Hepatocyte (in vitro differentiated cells): Measurements from ENCODE around the gene CCDC126. TPM values are rescaled to one million over a fixed set of nuclear protein-coding genes. Genes with fewer than 3 reads are reported as not detected.

Source experiments
- DNase-seq: peaks from one replicate; pipeline ENCODE4 v3.0.0-alpha.2; 2016; ENCODE audit warnings: low spot score
- H2AFZ ChIP-seq: fragments of 200-600 bp; sonication (generic); 2 replicates; pipeline ENCODE4 v1.6.0; 2016; ENCODE audit warnings: antibody characterized with exemption, mild to moderate bottlenecking
- H3K27ac ChIP-seq: fragments of 200-600 bp; sonication (generic); 2 replicates; pipeline ENCODE4 v1.5.1; 2016; ENCODE audit warnings: mild to moderate bottlenecking
- H3K27me3 ChIP-seq: fragments of 200-600 bp; sonication (generic); 2 replicates; pipeline ENCODE4 v1.6.1; 2016
- H3K36me3 ChIP-seq: fragments of 200-600 bp; sonication (generic); replicated peaks from 2 replicates; pipeline ENCODE4 v1.5.1; 2016; ENCODE audit warnings: low read depth; ENCODE audit not compliant: insufficient read depth
- H3K4me1 ChIP-seq: fragments of 200-600 bp; sonication (generic); 2 replicates; pipeline ENCODE4 v1.5.1; 2016; ENCODE audit warnings: mild to moderate bottlenecking, moderate library complexity; ENCODE audit not compliant: insufficient read depth
- H3K4me2 ChIP-seq: fragments of 200-600 bp; sonication (generic); 2 replicates; pipeline ENCODE4 v1.6.0; 2016
- H3K4me3 ChIP-seq: fragments of 200-600 bp; sonication (generic); 2 replicates; pipeline ENCODE4 v1.5.1; 2016; ENCODE audit warnings: mild to moderate bottlenecking
- H3K79me2 ChIP-seq: fragments of 200-600 bp; sonication (generic); 2 replicates; pipeline ENCODE4 v1.6.0; 2017; ENCODE audit warnings: mild to moderate bottlenecking
- H3K9me2 ChIP-seq: fragments of 200-600 bp; sonication (generic); replicated peaks from 2 replicates; pipeline ENCODE4 v1.6.0; 2017; ENCODE audit warnings: mild to moderate bottlenecking; ENCODE audit not compliant: insufficient read depth
- H3K9me3 ChIP-seq: fragments of 200-600 bp; sonication (generic); 2 replicates; pipeline ENCODE4 v1.5.1; 2016; ENCODE audit warnings: low read depth, mild to moderate bottlenecking
- H4K20me1 ChIP-seq: fragments of 200-600 bp; sonication (generic); 2 replicates; pipeline ENCODE4 v1.6.0; 2016; ENCODE audit warnings: mild to moderate bottlenecking; ENCODE audit not compliant: insufficient read depth, poor library complexity, severe bottlenecking
- EZH2 ChIP-seq: fragments of 200-600 bp; sonication (generic); IDR thresholded peaks from 2 replicates; pipeline ENCODE4 v1.6.1; 2016; ENCODE audit warnings: antibody characterized with exemption, mild to moderate bottlenecking, borderline replicate concordance
- EZH2phosphoT487 ChIP-seq: fragments of 200-600 bp; sonication (generic); IDR thresholded peaks from one replicate; pipeline ENCODE4 v1.6.1; 2018; ENCODE audit warnings: antibody characterized with exemption, mild to moderate bottlenecking, low read depth, moderate library complexity; ENCODE audit not compliant: unreplicated experiment, severe bottlenecking
- WGBS: methylation state at CpG from one replicate; pipeline ENCODE4 v1.1.6; 2016; ENCODE audit warnings: low lambda C conversion rate; ENCODE audit errors: missing lambda C conversion rate; 5-methylcytosine and 5-hydroxymethylcytosine counted together
- polyA plus RNA-seq: library from polyadenylated mRNA; unstranded; fragments of >200 nt; fragmentation: Nextera tagmentation; extraction: Ambion mirVana; gene quantifications from 2 replicates; pipeline ENCODE4 v1.2.1, GENCODE V29; 2016
- total RNA-seq: library from RNA; depleted of rRNA; stranded (reverse); fragments of >200 nt; gene quantifications from 2 replicates; pipeline ENCODE4 v1.2.3, GENCODE V29; 2014
- TF ChIP-seq, protein P1 (sequence below): fragments of 200-600 bp; sonication (generic); IDR thresholded peaks from 2 replicates; pipeline ENCODE4 v1.5.1; 2016; ENCODE audit warnings: antibody characterized with exemption, mild to moderate bottlenecking; ENCODE audit not compliant: poor library complexity

CCDC126 gene
- total and polyA plus RNA-seq, 2 experiments from 2014 or later: 19.4 to 33.7 TPM

DNA sequence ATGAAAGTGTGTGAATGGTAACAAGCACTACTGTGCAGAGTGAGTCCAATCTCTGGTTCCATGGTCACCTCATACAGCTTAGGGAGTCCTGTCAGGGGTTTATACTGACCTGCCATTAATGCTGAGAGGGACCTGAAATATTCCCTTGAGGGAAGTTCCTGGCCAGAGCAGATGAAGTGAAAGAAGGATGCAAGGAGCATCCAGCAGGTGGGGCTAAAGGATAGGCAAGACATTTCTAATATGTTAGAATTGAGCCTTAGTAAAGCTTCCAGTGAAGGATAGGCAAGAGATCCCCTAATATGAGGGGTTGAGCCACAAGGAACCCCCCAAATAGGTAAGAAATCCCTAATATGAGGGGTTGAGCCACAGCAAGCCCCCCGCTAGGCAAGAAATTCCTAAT, 57.3 kb downstream of the CCDC126 start:
- H2AFZ ChIP-seq: no peak overlapping the region
- no peaks in the 10 kb centered on the region for H3K9me2 ChIP-seq
- H3K9me3 ChIP-seq: no peaks in the 10 kb centered on the region
- H4K20me1 ChIP-seq: no peaks in the 10 kb centered on the region
- no peak overlapping the region for H3K4me3 ChIP-seq
- peak; percentile 62 for DNase-seq
- H3K4me1 ChIP-seq: no peaks in the 10 kb centered on the region
- TF ChIP-seq, protein P1, sequence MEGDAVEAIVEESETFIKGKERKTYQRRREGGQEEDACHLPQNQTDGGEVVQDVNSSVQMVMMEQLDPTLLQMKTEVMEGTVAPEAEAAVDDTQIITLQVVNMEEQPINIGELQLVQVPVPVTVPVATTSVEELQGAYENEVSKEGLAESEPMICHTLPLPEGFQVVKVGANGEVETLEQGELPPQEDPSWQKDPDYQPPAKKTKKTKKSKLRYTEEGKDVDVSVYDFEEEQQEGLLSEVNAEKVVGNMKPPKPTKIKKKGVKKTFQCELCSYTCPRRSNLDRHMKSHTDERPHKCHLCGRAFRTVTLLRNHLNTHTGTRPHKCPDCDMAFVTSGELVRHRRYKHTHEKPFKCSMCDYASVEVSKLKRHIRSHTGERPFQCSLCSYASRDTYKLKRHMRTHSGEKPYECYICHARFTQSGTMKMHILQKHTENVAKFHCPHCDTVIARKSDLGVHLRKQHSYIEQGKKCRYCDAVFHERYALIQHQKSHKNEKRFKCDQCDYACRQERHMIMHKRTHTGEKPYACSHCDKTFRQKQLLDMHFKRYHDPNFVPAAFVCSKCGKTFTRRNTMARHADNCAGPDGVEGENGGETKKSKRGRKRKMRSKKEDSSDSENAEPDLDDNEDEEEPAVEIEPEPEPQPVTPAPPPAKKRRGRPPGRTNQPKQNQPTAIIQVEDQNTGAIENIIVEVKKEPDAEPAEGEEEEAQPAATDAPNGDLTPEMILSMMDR: peak; percentile 52
- TF ChIP-seq EZH2: no peak
- no peaks in the 10 kb centered on the region for H3K79me2 ChIP-seq
- WGBS: 27% methylated on average over 1 of the region's 1 CpG
- no peak overlapping the region for H3K27ac ChIP-seq
- no peak overlapping the region for H3K4me2 ChIP-seq
- no peaks in the 10 kb centered on the region for H3K27me3 ChIP-seq
- no peaks in the 10 kb centered on the region for H3K36me3 ChIP-seq

DNA sequence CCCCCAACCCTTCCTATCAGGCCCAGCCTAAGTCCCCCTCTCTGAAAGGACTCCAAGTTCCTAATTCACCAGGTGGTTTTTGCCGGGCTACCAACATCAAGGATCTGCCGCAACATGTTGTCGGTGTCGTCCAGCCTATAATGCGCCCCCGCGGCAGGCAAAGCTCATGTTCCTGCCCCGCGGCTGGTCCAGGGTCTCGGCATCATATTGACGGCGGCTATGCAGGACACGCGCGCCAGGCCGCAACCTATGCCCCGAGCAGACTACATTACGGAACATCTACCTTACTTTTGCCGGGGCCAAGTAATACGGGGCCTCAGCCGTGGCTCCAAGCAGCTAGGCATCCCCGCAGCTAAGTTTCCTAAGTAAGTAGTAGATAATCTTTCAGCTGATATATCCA, 58.3 kb downstream of the CCDC126 start:
- no peaks in the 10 kb centered on the region for H3K4me1 ChIP-seq
- no peak overlapping the region for H3K4me3 ChIP-seq
- TF ChIP-seq, protein P1: no peak
- TF ChIP-seq EZH2: no peak
- TF ChIP-seq EZH2phosphoT487: no peak
- H3K4me2 ChIP-seq: no peak overlapping the region
- H4K20me1 ChIP-seq: no peaks in the 10 kb centered on the region
- H3K9me2 ChIP-seq: no peaks in the 10 kb centered on the region
- H3K79me2 ChIP-seq: no peaks in the 10 kb centered on the region
- no peak overlapping the region for H2AFZ ChIP-seq
- 97% methylated on average over 22 of the region's 22 CpGs for WGBS
- no peaks in the 10 kb centered on the region for H3K9me3 ChIP-seq
- no peaks in the 10 kb centered on the region for H3K27me3 ChIP-seq
- H3K27ac ChIP-seq: no peak overlapping the region
- H3K36me3 ChIP-seq: no peaks in the 10 kb centered on the region
- no peak for DNase-seq

DNA sequence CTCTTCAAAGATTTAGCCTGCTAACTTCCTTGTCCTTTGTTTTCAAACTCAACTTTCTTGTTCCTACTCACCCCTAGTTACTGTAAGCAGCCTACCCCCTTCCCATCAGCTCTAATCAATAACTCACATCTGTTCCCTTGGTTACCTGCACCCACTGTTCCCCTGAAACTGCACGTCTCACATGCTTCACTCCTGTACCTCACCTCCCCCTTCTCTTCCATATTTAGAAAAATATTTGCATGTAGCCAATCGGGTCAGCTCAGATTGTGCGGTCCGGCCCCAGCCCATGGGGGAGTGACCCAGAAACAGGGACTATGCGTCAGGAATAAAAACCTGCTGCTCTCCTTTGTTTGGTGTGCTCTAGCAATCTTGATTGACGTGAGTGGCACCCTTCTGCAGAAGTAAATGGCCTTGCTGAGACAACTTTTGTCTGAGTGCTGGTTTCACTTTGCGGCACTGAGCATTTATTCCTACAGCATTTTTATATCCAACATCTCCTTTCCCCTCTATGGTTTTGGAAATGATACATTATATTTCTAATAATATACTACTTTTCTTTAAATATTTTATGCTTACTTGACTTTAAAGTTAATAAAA, 61.7 kb downstream of the CCDC126 start:
- H3K4me1 ChIP-seq: no peaks in the 10 kb centered on the region
- H3K9me3 ChIP-seq: no peaks in the 10 kb centered on the region
- no peak overlapping the region for H3K4me2 ChIP-seq
- no peak overlapping the region for H3K4me3 ChIP-seq
- 68% methylated on average over 7 of the region's 7 CpGs for WGBS
- H3K9me2 ChIP-seq: no peaks in the 10 kb centered on the region
- H3K27ac ChIP-seq: peak overlapping the region; percentile 29
- H3K36me3 ChIP-seq: no peaks in the 10 kb centered on the region
- TF ChIP-seq EZH2phosphoT487: no peak
- TF ChIP-seq, protein P1: no peak
- no peaks in the 10 kb centered on the region for H4K20me1 ChIP-seq
- no peaks in the 10 kb centered on the region for H3K79me2 ChIP-seq
- no peaks in the 10 kb centered on the region for H3K27me3 ChIP-seq
- H2AFZ ChIP-seq: no peak overlapping the region
- peak; percentile 39 for DNase-seq

DNA sequence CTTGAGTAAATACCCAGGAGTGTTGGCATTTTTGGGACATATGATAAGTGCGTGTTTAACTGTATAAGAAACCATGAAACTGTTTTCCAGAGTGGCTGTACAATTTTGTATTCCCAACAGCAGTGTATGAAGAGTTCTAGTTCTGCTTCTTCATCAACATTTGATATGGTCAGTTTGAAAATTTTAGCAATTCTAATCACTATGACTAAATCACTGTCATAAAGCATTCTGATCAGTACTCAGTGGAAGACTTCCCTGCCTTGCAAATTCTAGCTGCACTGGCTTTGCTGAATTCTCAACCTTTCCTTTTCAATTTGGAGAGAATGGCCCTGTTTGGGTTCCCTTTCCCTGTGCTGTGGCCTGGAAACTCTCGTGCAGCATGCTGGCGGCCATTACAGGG, 64.2 kb downstream of the CCDC126 start:
- no peaks in the 10 kb centered on the region for H3K9me2 ChIP-seq
- 93% methylated on average over 3 of the region's 3 CpGs for WGBS
- no peak overlapping the region for H2AFZ ChIP-seq
- no peaks in the 10 kb centered on the region for H3K79me2 ChIP-seq
- H3K36me3 ChIP-seq: no peaks in the 10 kb centered on the region
- H4K20me1 ChIP-seq: no peaks in the 10 kb centered on the region
- no peak overlapping the region for H3K4me3 ChIP-seq
- H3K4me2 ChIP-seq: no peak overlapping the region
- no peaks in the 10 kb centered on the region for H3K27me3 ChIP-seq
- TF ChIP-seq EZH2: no peak
- TF ChIP-seq EZH2phosphoT487: no peak
- TF ChIP-seq, protein P1: no peak
- DNase-seq: no peak
- no peaks in the 10 kb centered on the region for H3K9me3 ChIP-seq
- H3K27ac ChIP-seq: no peak overlapping the region
- no peaks in the 10 kb centered on the region for H3K4me1 ChIP-seq
